GM19395 (cell line): ENCODE measurements around the gene IRGC.

Source experiments
- ATAC-seq: cut with Tn5 transposase; IDR thresholded peaks from one replicate; pipeline ENCODE4 v1.9.1; 2021; ENCODE audit warnings: mild to moderate bottlenecking, moderate library complexity; ENCODE audit not compliant: unreplicated experiment

IRGC gene

DNA sequence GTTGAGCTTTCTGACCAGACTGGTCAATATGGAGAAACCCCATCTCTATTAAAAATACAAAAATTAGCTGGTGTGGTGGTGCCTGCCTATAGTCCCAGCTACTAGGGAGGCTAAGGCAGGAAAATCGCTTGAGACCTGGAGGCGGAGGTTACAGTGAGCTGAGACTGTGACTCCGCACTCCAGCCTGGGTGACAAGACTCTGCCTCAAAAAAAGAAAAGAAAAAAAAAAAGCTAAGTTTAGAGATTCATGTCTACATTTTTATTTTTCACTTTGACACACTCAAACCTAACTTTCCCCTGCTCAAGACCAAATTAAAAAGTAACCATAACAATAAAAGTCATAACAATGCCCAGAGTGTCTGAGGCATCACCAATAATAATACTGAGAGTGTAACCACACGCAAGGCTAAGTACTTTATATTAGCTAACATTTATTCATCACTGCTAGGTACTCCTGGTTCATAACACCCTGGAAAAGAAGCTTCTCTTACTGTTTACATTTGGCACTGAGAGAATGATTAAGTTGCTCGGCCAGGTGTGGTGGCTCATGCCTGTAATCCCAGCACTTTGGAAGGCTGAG lies 5.7 kb downstream of the IRGC start:
- ATAC-seq = no peak

DNA sequence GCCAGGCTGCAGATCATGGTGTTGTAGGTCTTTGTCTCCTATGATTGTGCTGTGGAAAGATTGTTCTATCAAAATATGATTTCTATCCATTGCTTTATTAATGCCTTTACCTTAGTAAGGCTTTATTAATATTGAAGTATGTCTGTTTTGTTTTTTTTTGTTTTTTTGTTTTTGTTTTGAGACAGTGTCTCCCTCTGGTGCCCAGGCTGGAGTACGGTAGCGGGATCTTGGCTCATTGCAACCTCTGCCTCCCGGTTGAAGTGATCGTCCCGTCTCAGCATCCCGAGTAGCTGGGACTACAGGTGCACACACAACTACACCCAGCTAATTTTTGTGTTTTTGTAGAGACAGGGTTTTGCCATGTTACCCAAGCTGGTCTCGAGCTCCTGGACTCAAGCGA lies 7.7 kb downstream of the IRGC start:
- ATAC-seq = no peak

DNA sequence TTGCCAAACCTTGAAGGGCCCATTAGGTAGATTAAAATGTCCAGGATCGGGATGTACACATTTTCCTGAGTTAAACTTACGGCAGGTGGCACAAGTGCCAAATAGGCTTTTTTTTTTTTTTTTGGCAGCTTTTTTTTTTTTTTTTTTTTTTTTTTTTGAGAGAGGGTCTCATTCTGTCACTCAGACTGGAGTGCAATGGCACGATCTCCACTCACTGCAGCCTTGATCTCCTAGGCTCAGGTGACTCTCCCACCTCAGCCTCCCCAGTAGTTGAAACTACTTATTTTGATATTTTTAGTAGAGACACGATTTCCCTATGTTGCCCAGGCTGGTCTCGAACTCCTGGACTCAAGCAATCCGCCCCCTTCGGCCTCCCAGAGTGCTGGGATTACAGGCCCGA lies 9.0 kb downstream of the IRGC start:
- no peak for ATAC-seq

DNA sequence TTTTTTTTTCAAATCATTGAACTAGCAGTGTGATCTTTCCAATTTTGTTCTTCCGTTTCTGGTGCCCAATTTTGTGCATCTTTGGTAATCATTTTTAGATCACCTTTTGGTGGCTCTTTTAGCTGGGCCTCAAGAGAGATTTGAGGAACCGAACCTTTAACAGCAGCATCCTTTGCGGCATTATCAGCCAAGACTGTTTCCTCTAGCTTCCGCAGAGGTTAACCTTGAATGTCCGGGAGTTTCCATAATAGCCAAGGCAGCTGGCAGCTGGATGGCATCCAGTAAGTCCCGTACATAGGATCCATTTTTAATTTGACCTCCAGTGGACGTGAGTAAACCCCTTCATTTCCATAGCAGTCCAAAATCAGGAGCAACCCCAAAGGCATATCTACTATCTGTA lies 9.6 kb downstream of the IRGC start:
- no peak for ATAC-seq

DNA sequence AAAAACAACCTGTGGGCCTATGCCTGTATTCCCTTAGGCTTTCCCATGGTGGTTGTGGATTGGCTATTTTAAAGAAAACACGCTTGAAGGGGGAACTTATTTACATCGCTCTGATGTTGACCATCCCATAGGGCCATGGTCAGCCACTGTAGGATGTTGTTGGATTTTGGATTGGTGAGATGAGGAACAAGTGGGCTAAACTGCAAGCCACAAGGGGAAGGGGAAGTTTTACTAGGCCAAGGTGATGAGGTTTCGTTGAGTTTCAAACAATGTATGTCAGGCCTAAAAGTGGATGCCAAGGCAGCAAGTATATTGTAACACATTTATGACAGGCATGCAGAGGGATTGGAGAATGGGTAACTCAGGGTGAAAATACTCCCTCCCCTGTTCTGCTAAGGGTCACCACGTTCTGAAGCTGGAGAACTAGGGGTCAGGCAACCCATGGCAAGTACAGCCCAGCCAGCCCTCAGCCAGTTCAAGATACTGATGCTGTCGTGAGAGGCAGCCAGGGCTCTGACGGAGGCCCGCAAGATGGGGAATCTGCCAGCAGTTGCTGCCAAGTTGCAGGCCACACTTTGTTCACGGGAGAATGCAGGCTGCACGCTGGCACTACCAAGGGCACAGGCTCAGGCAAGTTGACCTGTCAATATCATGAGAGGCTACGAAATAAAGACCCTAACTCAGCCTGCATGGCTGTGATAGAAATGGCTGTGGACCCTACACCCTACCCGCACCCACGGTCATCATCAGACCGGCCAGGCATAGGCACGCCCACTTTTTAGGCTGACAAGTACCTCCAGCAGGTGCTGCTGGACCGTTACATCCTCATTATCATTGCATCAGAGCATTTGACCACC lies 11.1 kb downstream of the IRGC start:
- ATAC-seq = no peak

DNA sequence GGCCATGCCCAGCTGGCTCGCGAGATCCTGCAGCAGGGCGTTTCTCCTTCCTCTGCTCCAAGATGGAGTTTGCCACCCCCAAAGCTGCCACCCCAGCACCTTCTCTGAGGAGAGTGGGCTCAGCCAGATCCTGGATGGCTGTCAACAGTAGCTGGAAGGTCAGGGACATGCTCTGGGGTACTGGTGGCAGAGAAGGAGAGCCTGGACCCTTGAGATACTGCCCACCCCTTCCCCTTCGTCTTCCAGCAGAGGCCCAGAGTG lies 11.6 kb downstream of the IRGC start:
- no peak for ATAC-seq

DNA sequence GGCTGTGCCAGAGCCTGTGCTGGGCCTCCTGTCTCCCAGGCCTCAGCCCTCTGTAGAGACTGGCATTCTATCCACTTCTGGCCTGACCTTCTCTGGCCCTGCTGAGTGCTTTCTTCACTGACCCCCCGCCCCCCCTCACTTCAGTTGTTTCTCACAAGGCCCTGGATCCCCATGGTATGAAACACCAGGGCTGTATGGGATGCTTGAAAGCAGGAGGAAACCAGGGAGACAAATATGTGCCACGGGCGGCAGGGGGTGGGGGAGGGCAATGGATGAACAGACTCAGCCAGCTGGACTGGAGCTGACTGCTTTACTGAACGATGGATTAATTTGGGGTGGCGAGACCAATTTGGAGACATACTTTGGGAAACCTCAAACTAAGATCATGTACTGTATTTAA lies 14.0 kb downstream of the IRGC start:
- no peak for ATAC-seq

DNA sequence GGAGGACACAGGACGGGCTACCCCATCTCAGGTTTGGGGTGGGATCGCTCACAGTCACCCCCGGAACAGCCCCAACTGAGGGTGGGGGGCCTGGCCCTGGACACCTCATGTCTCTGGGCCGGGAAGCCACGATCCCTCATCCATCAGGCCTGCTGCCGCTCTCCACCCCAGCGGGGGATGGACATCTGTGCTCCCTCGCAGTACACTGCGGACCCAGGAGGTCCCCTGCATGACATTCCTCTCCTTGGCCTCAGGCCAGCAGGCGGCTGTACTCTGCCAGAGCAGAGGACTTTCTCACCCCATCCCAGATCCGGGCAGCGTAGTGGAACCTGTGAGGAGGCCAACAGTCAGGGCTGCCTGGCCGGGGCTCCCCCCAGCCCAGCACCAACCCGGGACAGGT lies 15.5 kb downstream of the IRGC start:
- no peak for ATAC-seq

DNA sequence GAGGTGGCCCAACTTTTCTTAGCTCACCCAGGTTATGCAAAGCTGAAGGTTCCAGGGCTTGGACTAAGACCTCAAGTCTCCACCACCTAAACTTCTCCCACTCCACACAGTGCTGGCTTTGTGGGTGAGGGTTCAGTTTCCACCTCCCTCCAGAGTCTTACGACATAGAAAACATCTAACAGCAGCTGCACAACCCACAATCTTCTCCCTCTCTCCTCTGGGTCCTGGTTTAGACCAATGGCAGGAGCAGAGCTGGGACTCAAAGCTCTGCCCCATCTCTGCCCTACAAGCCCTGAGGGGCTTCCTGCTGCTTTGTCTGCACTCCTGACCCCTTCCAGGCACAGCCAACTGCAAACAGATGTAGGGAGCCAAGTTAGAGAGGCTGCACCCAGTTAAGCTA lies 16.0 kb downstream of the IRGC start:
- no peak for ATAC-seq

DNA sequence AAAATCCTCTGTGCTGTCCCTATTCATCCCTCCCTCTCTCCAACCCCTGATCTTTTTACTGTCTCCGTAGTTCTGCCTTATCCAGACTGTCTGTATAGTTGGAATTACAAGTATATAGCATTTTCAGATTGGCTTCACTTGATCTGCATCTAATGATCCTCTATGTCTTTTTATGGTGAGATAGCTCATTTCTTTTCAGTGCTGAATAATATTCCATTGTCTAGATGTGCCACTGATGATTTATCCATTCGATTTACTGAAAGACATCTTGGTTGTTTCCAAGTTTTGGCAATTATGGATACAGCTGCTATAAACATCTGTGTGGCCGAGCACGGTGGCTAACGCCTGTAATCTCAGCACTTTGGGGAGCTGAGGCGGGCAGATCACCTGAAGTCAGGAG lies 19.1 kb downstream of the IRGC start:
- ATAC-seq = no peak

DNA sequence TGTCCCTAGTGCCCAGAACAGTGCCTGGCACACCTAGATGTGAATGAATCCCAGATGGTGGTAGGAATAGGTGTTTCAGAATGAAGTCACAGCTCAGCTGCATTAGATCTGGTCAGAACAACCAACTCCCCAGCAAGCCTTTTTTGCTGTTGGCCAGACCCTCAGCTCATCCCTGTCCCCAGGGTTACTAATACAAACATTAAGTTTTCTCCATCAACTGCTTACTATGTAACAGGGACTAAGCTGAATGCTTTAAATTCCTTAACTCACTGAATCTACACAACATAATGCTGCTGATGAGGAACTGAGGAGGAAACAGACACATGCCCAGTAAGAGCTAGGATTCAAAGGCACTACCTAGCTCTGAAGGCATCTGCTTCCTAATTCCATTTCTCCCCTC lies 20.1 kb downstream of the IRGC start:
- ATAC-seq = no peak

DNA sequence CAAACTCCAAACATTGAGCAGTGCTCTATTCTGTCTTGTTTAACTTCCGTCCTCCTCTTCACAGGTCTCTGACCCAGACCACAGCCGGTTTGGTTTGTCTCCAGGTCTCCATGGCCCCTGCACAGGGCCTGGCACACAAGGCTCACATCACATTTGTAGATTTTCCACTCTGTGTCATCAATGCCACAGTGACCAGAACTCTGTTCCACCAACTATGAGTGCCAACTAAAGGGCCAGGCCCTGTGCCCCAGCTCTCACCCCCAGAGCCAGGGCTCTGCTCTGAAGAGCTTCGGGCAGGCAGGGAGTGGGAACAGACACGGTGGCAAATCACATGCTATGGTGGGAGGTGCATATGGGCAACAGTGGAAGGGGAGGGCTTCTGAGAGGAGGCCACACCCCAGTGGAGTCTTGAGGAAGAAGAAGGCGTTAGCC lies 22.9 kb downstream of the IRGC start:
- ATAC-seq = no peak

DNA sequence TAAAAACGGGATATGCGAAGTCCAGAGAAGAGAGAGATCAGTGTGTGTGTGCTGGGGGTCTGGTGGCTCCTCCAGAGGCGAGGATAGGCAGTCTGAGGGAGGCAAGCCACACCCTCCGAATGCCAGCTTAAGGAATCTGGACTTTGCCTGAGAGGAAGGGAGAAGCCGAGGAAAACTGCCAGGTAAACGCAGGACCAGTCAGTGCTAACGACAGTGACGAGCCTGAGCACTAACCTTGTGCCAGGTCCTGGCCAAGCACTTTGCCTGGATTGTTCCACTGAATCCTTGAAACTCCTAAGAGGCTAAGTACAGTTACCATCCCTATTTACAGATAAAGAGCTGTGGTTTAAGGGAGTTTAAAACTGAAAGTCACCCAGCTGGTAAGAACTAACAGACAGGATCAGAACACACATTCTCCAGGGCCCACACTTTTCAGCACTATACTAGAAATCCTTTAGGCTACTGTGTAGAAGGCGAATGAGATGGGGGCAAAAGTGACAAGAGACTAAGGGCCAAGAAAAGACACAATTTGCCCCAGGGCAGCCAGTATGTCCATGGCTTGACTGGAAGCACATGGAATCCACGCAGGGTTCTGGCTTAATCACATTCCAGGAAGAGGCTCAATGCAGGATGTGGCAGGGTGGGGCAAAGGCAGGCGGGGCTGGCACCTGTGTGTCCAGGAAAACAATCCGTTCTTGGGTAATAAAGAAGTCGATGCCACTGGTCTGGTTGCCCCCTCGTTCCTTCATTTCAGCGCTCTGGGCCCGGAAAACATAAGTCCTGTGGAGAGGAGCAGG lies 23.8 kb downstream of the IRGC start:
- no peak for ATAC-seq

DNA sequence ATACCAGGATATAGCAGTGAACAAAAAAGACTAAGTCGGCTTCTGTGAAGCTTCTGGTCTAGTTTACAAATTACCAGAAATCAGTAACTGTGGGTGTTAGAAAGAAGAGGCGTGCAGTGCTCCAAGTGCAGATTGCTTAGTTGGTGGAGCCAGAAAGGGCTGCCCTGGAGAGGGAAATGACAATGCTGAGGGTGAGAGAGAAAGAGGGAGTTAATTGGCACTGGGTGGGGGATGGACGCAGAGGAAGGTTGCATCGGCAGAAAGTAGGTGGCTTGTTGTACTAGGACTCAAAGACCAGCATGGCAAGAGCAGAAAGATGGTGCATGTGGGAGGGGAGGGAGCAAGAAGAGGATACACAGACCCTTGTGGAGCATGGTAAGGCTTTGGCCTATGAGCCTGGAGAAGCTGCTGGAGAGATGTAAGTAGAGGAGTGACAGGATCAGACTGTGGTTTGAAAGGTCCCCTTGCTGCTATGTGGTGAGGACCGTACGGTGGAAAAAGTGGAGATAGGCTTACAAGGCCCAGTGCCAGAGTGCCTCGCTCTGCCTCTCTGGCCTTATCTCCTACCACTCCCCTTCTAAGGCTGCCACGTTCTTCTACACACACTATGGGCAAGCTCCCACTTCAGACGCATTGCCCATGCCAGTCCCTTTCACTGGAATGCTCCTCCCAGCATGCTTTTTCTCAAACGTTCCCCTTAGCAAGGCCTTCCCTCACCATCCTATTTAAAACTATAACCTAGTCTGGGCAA lies 25.4 kb downstream of the IRGC start:
- ATAC-seq = no peak

DNA sequence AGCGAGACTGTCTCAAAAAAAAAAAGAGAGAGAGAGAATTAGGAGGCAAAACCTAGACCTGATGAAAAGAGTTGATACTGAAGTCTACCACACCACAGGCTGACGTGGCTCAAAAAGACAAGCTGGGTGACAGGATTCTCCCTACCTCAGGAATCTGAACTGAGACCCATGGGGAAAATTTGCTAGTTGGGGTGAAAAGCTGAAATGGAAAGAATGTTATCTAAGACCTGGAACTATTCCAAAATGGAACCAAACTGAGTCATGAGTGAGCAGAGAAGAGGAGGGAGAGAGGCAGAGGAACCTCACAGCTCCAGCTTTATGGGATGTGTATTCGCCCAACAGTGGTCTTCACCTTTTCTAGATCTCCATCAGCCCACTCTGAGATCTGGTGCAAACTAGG lies 27.2 kb downstream of the IRGC start:
- no peak for ATAC-seq

DNA sequence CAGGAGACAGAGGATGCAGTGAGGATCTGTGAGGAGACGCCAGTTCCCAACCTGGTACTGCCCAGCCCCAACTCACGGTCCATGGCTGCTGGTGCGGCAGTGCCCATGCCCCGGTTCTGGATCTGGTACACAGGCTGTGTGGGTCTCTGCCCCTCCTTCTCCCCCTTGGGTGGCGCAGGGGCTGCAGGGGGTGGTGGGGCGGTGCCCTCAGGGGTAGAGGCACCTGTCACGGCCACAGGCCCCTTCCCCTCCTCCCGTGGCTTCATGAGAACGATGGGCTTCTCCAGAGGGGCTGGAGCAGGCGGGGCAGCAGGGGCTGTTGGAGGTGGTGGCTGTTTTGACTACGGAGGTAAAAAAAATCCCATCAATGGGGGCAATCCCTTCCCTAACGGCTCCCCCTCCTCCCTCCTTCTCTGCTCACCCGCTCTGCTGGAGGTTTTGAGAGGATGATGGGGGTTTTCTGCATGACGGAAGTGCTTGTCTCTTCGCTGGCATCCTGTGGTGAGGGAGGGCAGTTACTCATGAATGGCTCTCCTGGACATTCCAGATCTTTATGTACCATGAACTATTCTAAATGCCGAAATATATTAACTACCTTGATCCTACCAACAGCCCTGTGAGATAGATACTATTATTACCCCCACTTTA lies 31.8 kb downstream of the IRGC start:
- ATAC-seq = no peak

DNA sequence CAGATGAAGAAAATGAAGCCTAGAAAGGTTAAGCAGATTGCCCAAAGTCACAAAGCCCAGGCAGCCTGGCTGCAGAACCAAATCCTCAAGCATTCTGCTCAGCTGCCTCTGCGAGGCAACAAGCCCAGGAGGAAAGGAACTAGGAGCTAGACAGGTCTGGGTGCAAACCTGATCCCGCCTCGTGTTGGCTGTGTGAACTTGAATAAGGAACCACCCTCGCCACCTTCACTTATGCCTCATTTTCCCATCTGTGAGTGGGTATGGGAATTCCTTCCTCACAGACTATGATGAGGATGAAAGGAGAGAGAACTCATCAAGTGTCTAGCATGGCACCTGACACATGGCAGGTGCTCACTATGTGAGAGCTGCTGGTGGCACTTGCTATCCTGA lies 32.3 kb downstream of the IRGC start:
- ATAC-seq = no peak

DNA sequence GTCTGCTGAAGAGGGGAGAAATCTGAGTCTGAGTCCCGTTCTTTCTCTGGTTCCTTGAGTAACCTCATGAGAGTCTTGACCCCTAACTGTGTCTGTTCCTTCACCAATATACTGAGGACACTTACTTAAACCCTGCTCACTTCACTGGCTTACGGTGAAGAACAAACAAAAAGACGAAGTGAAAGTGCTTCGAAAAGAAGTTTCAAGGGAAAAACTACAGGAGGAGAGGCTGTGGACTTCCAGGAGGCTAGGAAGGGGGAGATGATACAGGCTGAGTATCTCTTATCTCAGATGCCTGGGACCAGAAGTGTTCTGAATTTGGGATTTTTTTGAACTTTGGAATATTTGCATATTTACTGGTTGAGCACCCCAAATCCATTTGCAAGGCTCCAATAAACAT lies 32.8 kb downstream of the IRGC start:
- ATAC-seq = no peak

DNA sequence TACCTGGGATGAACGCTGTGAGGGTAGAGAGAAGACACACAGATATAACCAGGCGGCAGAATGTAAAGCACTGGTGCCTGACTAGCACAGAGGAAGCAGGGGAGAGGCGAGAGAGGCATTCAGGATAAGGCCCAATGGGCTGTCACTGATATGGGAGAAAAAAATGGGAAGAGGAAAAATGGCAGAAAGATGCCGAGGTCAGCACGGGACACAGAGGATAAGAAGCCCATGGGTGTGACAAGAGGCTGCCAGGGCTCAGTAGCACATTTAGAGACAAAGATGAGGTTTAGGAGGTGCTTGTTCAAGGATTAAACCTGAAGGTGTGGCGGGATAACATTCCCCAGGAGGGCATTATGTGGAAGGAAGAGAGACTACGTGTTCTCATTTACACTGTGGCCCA lies 33.3 kb downstream of the IRGC start:
- no peak for ATAC-seq

DNA sequence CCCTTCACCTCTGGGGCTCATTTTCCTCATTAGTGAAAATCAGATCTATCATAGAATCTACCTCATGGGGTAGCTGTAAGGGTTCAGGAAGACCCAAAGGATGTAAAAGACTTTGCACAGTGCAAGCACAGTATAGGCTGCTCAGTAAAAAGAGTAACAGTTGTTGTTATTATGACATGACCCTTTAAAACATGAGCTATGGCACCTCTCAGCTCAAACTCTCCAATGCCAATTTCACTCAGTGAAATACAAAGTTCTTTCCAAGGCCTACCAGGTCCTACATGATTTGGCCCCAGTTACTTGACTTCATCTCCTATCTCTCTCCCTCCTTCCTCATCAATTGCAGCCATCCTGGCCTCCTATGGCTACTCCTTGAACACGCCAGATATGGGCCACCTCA lies 34.0 kb downstream of the IRGC start:
- no peak for ATAC-seq
